HG03575 (cell line): ENCODE measurements around the gene DVL1.

ENCODE experiments used
- ATAC-seq: cut with Tn5 transposase; IDR thresholded peaks from one replicate; pipeline ENCODE4 v1.9.1; 2021; ENCODE audit not compliant: unreplicated experiment, insufficient number of reproducible peaks, low FRiP score; ENCODE audit errors: extremely low read depth

Gene DVL1

DNA sequence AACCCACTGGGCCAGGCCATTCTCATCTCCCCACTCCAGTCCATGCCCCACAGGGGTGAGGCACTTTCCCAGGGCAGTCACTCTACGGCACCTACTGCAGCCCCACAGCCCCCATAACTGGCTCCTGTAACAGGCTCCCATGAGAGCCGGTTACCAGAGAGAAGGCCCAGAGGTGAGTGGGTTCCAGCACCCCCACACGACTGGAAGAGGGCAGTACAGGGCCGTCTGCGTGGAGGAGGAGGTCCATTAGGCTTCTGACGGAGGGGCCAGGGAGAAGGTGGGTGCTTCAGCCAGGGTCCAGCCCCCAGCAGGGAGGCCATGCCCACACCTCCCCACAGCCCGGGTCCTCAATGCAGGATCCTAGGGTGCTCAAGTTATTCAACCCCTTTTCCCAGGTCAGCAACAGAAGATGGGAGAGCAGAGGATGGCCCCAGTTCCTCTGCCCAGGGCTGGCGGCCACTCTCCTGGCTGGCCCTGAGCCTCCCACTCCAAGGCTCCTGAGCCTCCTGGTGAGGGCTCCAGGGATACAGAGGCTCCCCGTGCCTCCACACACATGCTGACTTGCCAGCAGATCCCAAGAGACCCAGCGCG is 43.1 kb downstream of the DVL1 start:
- ATAC-seq = no peak

GRCh38 chr1:1305300-1306069 is 43.7 kb downstream of the DVL1 start:
- no peak for ATAC-seq

DNA sequence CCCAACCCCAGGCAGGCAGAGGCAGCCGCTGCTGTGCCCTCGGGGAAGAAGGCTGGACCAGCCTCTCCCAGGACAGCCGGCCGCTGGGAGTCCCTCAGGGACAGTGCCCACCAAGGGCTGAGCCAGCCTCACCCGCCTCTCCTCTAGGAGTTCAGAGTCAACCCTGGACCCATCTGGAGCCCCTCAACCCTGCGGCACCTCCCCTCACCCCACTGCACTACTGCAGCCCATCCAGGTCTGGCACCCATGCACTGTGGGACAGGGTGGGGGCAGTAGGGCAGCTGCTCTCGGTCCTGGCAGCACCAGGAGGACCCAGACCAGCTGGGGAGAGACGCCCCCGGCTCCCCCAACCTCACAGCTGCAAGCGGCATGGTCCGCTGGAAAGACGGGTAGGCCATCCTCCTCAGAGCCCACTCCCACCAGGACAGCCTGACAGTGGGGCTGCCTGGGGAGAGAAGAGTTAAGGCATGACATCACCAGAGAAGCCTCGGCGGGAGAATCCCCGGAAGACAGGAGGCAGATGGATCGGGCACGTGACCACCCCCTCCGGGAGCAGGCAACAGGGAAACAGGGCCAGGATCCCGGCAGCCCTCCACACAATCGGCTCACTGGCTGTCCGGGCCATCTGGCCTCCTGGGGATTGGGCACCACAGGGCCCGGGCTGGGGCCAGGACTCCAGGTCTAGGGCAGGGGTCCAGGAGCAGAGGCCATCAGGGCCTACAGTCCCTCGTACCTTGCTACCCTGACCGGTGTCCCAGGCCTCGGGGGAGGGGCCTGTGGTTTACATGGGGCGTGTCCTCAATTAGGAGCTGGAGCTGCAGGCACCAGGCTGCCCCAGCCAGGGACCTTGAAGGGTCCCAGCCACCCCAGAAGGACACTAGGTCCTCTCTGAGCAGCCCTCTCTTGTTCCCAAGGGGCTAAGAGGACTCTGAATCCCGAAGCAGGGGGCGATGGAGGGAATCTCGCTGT is 44.6 kb downstream of the DVL1 start:
- ATAC-seq = no peak

DNA sequence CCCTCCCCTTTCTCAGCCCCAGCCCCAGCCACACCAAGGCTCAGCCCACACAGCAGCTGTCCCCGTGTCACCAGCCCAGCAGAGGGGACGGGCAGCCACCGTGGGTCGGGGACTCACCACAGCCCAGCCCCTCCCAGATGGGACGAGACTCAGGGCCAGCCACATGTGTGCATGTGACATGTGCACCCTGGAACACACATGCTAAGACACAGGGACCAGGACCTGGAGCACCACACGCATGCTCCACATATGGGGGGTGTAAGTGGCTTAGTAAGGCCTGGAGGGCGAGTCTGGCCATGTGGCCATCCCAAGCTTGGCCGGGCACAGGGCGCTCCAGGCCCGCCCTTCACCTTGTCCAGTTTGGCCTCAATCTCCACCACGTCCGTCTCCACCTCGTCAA is 45.5 kb downstream of the DVL1 start:
- no peak for ATAC-seq

DNA sequence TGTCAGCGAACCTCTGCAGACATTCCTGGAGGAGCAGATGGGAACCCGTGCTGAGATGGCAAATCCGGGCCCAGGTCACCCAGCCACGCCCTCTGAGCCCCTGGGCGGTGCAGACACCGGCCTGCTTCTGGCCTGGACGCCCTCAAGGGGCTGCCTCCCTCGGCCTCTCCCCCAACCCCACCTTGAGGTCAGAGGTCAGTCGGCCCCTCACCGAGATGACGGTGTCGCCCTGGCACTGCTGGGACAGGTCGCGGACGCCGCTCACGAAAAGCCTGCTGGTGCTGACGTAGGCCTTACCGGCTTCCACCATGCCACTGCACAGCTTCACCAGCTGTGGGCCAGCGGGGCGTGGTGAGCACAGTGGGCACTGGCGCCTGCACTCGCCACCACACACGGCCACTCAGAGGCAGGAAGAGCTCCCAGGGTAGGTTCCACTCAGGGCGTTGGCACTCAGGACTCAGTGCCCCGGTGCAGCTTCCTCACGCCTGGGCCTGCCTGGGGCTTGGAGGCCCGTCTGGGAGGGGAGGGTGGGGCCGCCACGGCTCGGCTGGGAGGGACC is 46.2 kb downstream of the DVL1 start:
- no peak for ATAC-seq

DNA sequence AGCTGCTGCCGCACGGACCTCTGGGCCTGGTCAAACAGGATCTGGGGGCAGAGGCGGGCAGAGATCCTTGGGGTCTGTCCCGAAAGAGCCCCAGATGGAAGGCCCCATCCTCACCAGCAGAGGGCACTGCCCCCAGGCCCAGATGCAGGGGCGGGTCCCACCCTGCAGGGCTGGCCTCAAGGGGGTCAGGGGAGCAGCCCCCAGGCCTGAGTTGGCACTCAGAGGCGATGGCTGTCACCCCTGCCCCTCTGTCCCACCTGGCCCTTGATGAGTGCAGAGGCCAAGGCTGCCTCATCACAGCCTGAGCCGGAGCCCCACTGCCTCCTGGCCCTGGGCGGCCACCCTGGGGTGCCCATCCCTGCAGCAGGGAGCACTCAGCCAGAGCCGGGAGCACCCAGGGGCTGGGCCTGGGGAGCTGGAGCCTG is 47.2 kb downstream of the DVL1 start:
- ATAC-seq = no peak

DNA sequence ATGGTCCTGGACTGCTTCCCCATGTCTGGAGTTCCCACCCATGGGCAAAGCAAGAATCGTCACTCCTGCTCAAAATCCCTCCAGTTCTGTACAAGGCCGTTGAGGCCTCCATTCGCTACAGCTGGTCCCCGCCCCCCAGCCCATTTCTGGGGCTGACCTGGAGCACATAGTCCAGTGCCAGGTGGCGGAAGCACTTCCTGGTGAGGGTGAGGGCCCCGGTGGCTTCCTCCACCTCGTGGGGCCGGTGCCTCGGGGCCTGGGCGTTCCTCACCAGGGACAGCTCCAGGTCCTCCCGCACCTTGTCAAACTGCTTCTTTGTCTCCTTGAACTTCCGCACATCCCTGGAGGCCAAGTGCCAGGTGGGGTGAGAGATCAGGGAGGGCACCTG is 48.9 kb downstream of the DVL1 start:
- no peak for ATAC-seq

- ATAC-seq = no peak
Observed at GRCh38 chr1:1299686-1300351, 49.4 kb downstream of the DVL1 start.

DNA sequence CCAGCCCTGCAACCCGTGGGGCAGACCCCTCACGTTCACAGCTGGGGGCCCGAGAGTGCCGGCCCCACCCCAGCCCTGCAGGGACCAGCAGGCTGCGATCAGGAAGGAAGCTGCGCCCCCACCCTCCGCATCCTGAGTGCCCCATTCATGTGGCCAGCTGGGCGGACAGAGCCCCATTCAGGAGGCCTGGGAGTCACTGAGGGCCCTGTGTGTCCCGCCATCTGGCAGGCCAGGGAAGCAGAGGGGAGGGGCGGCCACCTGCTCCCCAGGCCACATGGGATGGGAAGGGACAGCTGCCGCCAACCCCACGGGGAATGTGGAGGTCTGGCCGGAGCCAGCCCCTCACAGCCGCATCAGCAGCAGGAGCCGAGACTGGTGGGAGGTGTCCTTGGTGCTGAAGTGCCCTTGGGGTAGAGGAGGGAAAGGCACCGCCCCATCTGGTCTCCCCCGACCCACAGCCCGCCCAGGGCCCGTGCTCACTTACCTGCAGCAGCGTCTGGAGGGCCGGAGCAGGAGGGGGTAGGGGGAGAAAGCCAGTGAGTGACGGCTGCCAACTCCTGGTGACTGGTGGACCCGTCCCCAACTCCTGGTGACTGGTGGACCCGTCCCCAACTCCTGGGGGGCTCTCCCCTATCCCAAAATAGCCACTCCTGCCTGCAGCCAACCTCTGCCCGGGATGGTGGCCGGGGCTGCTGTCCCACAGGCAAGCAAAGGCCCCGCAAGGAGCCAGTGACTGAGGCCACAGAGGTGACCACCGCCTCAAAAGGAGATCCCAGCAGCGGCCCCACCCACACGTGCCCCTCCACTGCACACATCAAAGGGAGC is 50.1 kb downstream of the DVL1 start:
- ATAC-seq = no peak

DNA sequence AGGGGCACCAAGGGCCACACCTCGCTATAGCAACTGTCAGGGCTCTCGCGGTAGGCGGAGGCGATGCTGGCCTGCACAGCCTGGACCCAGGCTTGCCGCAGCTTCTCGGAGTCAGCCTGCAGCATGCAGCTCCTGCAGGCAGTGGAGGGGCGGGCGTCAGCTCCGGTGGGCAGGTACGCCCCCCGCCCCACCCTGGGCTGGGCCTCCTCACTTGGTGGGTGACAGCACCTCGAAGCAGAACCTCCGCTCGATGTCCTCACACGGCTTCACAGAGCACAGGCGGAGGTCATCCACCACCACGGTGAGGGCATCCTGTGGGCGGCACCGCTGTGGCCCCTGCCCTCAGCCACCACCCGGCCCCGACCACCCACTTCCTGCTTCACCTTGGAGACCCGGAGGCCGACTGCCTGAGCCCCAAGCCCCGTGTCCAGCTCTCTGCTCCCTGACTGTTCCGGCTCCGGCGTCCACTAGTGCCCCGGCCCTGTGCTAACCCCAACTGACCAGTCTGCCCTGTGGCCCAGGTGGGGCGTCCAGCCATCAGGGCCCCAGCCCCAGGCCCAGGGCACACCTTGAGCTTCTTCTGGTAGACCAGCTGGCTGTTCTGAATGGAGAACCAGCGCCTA is 51.3 kb downstream of the DVL1 start:
- ATAC-seq = no peak

GRCh38 chr1:1296070-1297061 is 52.9 kb downstream of the DVL1 start:
- no peak for ATAC-seq

GRCh38 chr1:1295154-1295923 is 53.9 kb downstream of the DVL1 start:
- no peak for ATAC-seq

DNA sequence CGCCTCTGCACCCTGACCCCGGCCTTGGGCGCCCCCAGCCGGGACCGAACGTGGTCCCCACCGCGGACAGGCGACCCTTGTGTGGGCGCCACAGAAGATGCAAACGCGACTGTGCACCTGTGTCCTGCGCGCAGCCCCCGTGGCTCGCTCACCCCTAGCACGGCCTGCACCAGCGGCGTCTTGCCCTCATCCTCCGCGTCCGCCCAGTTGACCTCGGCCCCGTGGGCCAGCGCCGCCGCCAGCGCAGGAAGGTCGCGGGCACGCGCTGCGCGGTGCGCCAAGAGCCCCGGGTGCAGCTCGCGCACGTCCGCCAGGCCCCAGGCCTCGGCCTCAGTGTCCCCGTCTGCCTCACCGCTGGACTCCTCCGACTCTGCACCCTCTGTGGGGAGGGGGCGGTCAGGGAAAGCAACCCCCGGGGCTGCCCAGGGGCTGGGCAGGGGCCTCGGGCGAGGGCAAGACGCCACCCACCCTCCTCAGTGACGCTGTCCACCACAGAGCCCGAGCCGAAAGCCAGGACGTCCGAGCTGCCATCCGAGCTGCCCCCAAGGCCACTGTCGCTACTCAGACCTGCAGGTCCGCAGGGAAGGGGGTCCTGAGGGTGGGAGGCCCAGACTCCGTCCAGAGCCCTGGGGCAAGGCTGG is 54.8 kb downstream of the DVL1 start:
- ATAC-seq = no peak

GRCh38 chr1:1293263-1294249 is 55.7 kb downstream of the DVL1 start:
- ATAC-seq = no peak
